ENCODE results near the gene IGSF3. TPM values are rescaled to one million over a fixed set of nuclear protein-coding genes. Genes with fewer than 3 reads are reported as not detected.

The IGSF3 gene
- total RNA-seq, 4 donors from 2014 or later, result 10.9 to 23.1 (median 18.6) TPM

DNA sequence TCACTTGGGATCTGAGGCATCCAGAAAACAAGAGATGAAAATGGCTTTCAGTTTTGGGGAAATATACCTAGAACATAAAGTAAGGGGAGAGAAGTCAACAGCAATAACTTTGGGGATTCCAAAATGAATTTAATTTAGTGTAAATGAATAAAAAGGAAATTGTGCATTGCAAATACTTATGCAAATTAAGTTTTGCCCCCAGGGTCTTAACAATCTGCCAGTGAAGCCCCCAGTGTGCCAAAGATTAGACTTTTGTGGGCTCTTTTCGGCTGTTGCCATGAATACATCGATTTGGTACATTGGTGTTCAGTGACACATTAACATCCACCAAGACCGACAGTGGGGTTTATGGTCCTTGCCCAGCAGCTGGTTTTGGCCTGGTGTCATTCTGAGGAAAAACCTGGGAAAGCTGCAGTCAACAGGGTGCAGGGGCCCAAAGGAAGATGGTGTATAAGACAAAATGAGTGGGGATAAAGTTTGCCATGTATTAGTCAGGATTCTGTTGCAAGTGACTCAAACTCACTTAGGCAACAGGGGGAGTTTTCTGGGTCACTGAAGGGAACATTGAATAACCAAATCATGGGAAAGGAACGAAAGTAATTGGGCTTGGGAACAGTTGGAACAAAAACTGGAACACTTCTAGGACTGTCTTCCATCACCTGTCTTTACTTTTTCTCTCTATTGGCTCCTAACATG is 30.2 kb upstream of the IGSF3 start:
- no peak overlapping the region for H3K27ac ChIP-seq
- intact Hi-C loops (cut with DNase I), result no loop called here

DNA sequence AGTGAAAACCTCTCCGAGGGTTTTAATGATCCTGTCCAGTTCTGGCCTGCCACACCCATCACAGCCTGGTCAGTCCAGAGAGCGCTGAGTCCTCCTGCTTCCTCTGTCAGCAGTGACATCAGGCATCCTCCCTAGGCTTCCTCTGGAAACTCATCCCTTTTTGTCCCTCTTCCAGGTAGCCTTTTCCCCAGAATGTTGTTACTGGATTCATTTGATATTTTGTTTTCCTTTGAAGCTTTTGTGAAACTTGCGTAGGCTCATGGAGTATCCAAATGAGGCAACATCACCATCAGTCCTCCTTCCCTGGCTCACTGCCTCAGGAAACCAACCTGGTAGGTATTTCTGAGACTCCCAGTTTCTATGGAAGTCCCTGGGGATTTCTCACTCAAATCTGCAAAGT is 27.0 kb upstream of the IGSF3 start:
- Histone ChIP-seq H3K27ac (no peak overlapping the region), H3K4me3 (replicated peaks in 1 of 3) (no peak overlapping the region), H3K9me3 (no peaks in the 10 kb centered on the region), H3K36me3 (no peaks in the 10 kb centered on the region), H3K27me3 (no peaks in the 10 kb centered on the region), H3K4me1 (no peaks in the 10 kb centered on the region)
- intact Hi-C loops (cut with DNase I), result no loop called here
- TF ChIP-seq POLR2A (IDR thresholded peaks at IDR 0.05), result no peak
- no peak for TF ChIP-seq CTCF (IDR thresholded peaks at IDR 0.05)
- 77 to 82% methylated on average over 3 of the region's 3 CpGs for WGBS, 2 donors
- DNase-seq, result peak in 1 of 2 donors; percentile 15

More for the DNA sequence above, 30.2 kb upstream of the IGSF3 start:
- TF ChIP-seq CTCF (IDR thresholded peaks at IDR 0.05) (no peak), POLR2A (IDR thresholded peaks at IDR 0.05) (no peak)
- DNase-seq, result no peak
- Histone ChIP-seq H3K27me3 (no peaks in the 10 kb centered on the region), H3K4me3 (replicated peaks in 1 of 3) (no peak overlapping the region), H3K9me3 (no peaks in the 10 kb centered on the region), H3K4me1 (no peaks in the 10 kb centered on the region), H3K36me3 (no peaks in the 10 kb centered on the region)
- 77 to 87% methylated on average over 4 of the region's 4 CpGs for WGBS, 2 donors

GRCh38 chr1:116693759-116694480 is 26.4 kb upstream of the IGSF3 start:
- intact Hi-C loops (cut with DNase I), result no loop called here
- no peak overlapping the region for H3K4me3 ChIP-seq (replicated peaks in 1 of 3)
- H3K9me3 ChIP-seq, result no peaks in the 10 kb centered on the region
- 83% methylated on average over 5 of the region's 5 CpGs for WGBS, 2 donors
- no peaks in the 10 kb centered on the region for H3K27me3 ChIP-seq
- H3K4me1 ChIP-seq, result no peaks in the 10 kb centered on the region
- H3K36me3 ChIP-seq, result no peaks in the 10 kb centered on the region
- TF ChIP-seq POLR2A (IDR thresholded peaks at IDR 0.05) (no peak), CTCF (IDR thresholded peaks at IDR 0.05) (no peak)
- no peak overlapping the region for H3K27ac ChIP-seq
- peak in 1 of 2 donors; percentile 9 for DNase-seq

GRCh38 chr1:116692879-116693278 is 25.3 kb upstream of the IGSF3 start:
- Histone ChIP-seq H3K4me1 (no peaks in the 10 kb centered on the region), H3K27me3 (no peaks in the 10 kb centered on the region), H3K27ac (no peak overlapping the region), H3K9me3 (no peaks in the 10 kb centered on the region), H3K36me3 (no peaks in the 10 kb centered on the region), H3K4me3 (replicated peaks in 1 of 3) (no peak overlapping the region)
- intact Hi-C loops (cut with DNase I), result no loop called here
- 69 to 78% methylated on average over 3 of the region's 3 CpGs for WGBS, 2 donors
- no peak for TF ChIP-seq CTCF (IDR thresholded peaks at IDR 0.05)
- TF ChIP-seq POLR2A (IDR thresholded peaks at IDR 0.05), result no peak
- no peak for DNase-seq

DNA sequence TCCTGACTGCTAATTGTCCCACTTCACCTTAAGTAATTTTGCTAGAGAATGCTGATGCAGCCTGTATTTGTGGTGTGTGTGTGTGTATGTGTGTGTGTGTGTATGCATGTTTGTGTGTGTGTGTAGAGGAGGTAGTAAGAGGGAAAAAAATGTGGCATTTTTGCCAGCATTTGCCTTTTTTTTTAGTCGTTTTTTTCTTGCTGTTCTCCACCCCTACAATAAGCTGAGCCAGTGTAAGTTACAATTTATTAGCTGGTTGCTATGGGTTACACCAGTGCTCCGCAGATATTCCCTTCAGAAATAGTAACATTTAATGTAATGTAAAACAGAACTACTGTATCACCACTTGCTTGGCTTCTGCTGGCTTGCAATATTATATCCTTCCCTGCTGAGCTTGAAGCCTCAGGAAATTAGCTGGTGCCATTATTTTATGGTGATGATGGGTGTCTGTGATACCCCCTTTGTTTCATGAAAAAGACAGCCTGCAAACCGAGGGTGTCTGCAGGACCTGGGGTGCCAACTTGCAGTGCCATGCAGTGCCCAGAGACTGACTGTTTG is 23.4 kb upstream of the IGSF3 start:
- no peak overlapping the region for H3K27ac ChIP-seq
- H3K27me3 ChIP-seq, result no peaks in the 10 kb centered on the region
- H3K4me3 ChIP-seq (replicated peaks in 1 of 3), result no peak overlapping the region
- WGBS, 2 donors, result 54 to 58% methylated on average over 3 of the region's 3 CpGs
- TF ChIP-seq CTCF (IDR thresholded peaks at IDR 0.05), result no peak
- no peak for TF ChIP-seq POLR2A (IDR thresholded peaks at IDR 0.05)
- intact Hi-C loops (cut with DNase I), result no loop called here
- no peaks in the 10 kb centered on the region for H3K36me3 ChIP-seq
- no peaks in the 10 kb centered on the region for H3K9me3 ChIP-seq
- no peaks in the 10 kb centered on the region for H3K4me1 ChIP-seq
- no peak for DNase-seq
